ENCODE data around the gene INTS7.

Gene INTS7

GRCh38 chr1:211902624-211903291 is 132.6 kb downstream of the INTS7 start:
- no peak for DNase-seq

- DNase-seq: no peak
Measured at GRCh38 chr1:211901945-211902344, 133.4 kb downstream of the INTS7 start.

GRCh38 chr1:211900441-211900840 is 134.9 kb downstream of the INTS7 start:
- DNase-seq: no peak

- peak; percentile 23 for DNase-seq
Measured at GRCh38 chr1:211896958-211897357, 138.4 kb downstream of the INTS7 start.

GRCh38 chr1:211895126-211895759 is 140.1 kb downstream of the INTS7 start:
- no peak for DNase-seq

- DNase-seq: no peak
Measured at GRCh38 chr1:211894312-211894711, 141.0 kb downstream of the INTS7 start.

- no peak for DNase-seq
Measured at GRCh38 chr1:211893260-211893659, 142.1 kb downstream of the INTS7 start.

- DNase-seq: peak; percentile 77
Measured at GRCh38 chr1:211892577-211892976, 142.8 kb downstream of the INTS7 start.

GRCh38 chr1:211891708-211892107 is 143.6 kb downstream of the INTS7 start:
- no peak for DNase-seq

Data from COR-L47 (cell line).